GM12801 (cell line): ENCODE results near the gene CROCC2.

Experiments
- TF ChIP-seq, protein P1 (sequence below): IDR thresholded peaks from one replicate; pipeline ENCODE4 v1.5.1; 2011; ENCODE audit warnings: control low read depth; ENCODE audit not compliant: insufficient read length; ENCODE audit errors: extremely low read depth

CROCC2 gene

GRCh38 chr2:241029599-241030332, 123.6 kb downstream of the CROCC2 start:
- TF ChIP-seq, protein P1, sequence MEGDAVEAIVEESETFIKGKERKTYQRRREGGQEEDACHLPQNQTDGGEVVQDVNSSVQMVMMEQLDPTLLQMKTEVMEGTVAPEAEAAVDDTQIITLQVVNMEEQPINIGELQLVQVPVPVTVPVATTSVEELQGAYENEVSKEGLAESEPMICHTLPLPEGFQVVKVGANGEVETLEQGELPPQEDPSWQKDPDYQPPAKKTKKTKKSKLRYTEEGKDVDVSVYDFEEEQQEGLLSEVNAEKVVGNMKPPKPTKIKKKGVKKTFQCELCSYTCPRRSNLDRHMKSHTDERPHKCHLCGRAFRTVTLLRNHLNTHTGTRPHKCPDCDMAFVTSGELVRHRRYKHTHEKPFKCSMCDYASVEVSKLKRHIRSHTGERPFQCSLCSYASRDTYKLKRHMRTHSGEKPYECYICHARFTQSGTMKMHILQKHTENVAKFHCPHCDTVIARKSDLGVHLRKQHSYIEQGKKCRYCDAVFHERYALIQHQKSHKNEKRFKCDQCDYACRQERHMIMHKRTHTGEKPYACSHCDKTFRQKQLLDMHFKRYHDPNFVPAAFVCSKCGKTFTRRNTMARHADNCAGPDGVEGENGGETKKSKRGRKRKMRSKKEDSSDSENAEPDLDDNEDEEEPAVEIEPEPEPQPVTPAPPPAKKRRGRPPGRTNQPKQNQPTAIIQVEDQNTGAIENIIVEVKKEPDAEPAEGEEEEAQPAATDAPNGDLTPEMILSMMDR: no peak

DNA sequence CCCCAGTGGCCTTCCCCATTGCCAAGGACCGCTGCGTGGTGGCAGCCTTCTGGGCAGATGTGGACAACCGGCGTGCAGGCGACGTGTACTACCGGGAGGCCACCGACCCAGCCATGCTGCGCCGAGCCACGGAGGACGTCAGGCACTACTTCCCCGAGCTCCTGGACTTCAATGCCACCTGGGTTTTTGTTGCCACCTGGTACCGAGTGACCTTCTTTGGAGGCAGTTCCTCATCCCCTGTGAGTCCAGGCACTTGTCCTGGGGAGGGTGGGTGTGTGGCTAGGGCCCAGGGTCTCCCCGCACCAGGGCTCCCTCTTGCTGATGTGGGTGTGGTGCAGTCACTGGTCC, 124.2 kb downstream of the CROCC2 start:
- TF ChIP-seq, protein P1: no peak

DNA sequence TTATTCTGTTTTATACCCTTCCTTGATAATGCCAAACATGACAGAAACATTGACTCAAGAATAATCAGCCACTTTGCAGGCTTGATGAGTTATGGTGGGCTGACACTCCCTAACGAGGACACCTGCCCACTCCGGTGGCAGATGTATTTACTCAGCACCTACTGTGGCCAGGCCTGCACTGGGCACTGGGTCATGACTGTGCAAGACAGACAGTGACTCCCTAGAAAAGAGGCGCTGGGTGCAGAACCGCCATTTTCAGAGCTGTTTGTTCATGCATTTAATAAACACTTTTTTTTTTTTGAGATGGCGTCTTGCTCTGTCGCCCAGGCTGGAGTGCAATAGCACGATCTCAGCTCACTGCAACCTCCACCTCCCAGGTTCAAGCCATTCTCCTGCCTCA, 124.7 kb downstream of the CROCC2 start:
- TF ChIP-seq, protein P1: no peak

DNA sequence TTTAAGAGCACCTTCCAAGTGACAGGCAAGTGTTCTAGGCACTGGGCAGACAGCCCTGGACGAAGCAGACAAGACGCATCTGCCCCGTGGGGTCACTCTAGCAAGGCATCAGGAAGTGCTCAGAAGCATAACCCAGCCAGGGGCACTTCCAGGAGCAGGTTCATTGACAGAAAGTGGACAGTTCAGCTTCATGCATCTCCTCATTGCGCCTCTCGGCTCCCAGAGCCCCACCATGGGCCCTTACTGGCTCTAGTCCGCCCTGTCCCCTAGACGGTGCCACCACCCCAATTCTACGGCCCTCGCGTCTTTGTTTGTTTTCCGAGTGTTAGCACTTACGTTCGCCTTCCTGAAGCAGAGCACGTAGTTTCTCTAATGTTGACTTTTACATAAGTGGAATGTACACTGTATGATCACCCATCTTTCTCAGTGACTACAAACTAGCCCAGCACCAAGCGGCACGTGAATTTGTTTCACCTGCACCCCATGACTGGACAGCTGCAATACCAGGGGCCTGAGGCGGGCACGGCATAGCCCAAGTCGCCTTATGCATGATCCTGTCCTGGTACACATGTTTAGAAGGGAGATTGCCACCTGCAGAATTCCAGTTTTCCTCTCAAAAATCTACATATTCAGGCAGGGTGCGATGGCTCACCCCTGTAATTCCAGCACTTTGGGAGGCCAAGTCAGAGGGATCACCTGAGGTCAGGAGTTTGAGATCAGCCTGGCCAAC, 125.5 kb downstream of the CROCC2 start:
- TF ChIP-seq, protein P1: no peak

- TF ChIP-seq, protein P1: no peak
Measured at GRCh38 chr2:241033336-241033987, 127.3 kb downstream of the CROCC2 start.

DNA sequence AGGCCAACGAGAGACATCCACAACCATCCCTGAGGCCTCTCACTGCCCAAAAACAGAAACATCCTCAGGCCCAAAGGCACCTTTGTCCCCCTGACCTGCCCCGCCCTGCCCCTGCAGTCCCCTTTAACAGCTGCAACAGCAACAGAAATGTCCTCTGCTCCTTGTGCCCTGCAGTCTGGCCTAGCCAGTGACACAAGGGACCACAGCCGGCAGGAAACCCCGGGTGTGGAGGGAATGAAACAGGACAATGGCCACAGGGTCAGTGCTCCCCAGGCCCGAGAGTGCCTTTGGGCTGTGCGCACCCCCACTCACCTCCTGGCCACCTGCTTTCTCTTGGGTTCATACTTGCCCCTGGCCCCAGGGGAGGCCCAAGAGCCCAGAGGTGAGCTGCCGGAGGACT, 127.9 kb downstream of the CROCC2 start:
- TF ChIP-seq, protein P1: no peak

DNA sequence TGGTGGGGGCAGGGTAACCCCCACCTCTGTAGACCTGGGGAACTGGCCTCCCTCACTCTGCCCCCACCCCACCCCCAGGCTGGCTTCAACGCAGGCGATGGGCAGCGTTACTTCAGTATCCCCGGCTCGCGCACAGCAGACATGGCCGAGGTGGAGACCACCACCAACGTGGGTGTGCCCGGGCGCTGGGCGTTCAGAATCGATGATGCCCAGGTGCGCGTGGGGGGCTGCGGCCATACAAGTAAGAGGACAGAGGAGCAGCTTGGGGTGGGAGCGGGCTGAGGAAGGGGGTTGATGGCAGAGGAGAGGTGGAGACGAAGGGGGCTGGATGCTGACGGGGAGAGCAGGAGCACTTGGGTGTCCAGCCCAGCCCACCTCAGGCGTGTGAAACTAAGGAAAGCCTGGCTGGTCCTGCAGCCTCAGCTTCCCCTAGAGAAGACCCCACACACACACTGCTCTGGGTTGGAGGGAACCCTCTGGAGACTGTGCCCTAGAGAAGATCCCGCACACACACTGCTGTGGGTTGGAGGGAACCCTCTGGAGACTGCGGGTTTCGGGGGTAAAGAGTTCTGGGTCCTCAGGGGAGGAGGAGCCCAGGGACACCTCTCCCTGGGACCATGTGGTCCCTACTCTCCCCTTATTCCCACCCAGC, 128.5 kb downstream of the CROCC2 start:
- TF ChIP-seq, protein P1: no peak
